Stimulated activated CD8-positive, alpha-beta memory T cell treated with anti-CD3 and anti-CD28 coated beads, Interleukin-7, amount 100 ng/mL, for 24 hours (primary cell): ENCODE measurements around the gene RBBP6.

Experiments
- DNase-seq: peaks from one replicate; pipeline ENCODE4 v3.0.0-alpha.2; 2020; ENCODE audit warnings: low read depth

RBBP6 gene

GRCh38 chr16:24523569-24523968 lies 15.8 kb upstream of the RBBP6 start:
- no peak for DNase-seq

GRCh38 chr16:24524855-24525677 lies 14.3 kb upstream of the RBBP6 start:
- no peak for DNase-seq

- DNase-seq = no peak
Measured at GRCh38 chr16:24525970-24526559, 13.3 kb upstream of the RBBP6 start.

- no peak for DNase-seq
Measured at GRCh38 chr16:24526701-24527495, 12.5 kb upstream of the RBBP6 start.

- DNase-seq = no peak
Measured at GRCh38 chr16:24531166-24531565, 8.2 kb upstream of the RBBP6 start.

- no peak for DNase-seq
Measured at GRCh38 chr16:24534620-24535019, 4.7 kb upstream of the RBBP6 start.

- no peak for DNase-seq
Measured at GRCh38 chr16:24535827-24536226, 3.5 kb upstream of the RBBP6 start.

- DNase-seq = no peak
Measured at GRCh38 chr16:24536671-24537070, 2.7 kb upstream of the RBBP6 start.

- DNase-seq = no peak
Measured at GRCh38 chr16:24537474-24538337, 1.7 kb upstream of the RBBP6 start.

GRCh38 chr16:24538756-24539294 lies 541 bp upstream of the RBBP6 start:
- DNase-seq = no peak

- no peak for DNase-seq
Measured at GRCh38 chr16:24539850-24540601, 660 bp downstream of the RBBP6 start.

- no peak for DNase-seq
Measured at GRCh38 chr16:24540602-24541210, 1.3 kb downstream of the RBBP6 start.

- DNase-seq = no peak
Measured at GRCh38 chr16:24541233-24541933, 2.0 kb downstream of the RBBP6 start.

GRCh38 chr16:24543949-24544348 lies 4.6 kb downstream of the RBBP6 start:
- no peak for DNase-seq

GRCh38 chr16:24544640-24545039 lies 5.3 kb downstream of the RBBP6 start:
- no peak for DNase-seq

- DNase-seq = no peak
Measured at GRCh38 chr16:24550295-24550694, 10.9 kb downstream of the RBBP6 start.

- DNase-seq = no peak
Measured at GRCh38 chr16:24552705-24553246, 13.4 kb downstream of the RBBP6 start.

GRCh38 chr16:24553983-24554382 lies 14.6 kb downstream of the RBBP6 start:
- DNase-seq = no peak

- no peak for DNase-seq
Measured at GRCh38 chr16:24555346-24555872, 16.0 kb downstream of the RBBP6 start.
